Measurements from ENCODE around the gene CCR9. TPM values are rescaled to one million over a fixed set of nuclear protein-coding genes. Genes with fewer than 3 reads are reported as not detected.

The CCR9 gene
- total and polyA plus RNA-seq, 10 of the 15 experiments (the other 5 are each of a cell fraction or from before 2014, with no cell fraction given), result 0.05 to 3.9 (median 2.4) TPM

DNA sequence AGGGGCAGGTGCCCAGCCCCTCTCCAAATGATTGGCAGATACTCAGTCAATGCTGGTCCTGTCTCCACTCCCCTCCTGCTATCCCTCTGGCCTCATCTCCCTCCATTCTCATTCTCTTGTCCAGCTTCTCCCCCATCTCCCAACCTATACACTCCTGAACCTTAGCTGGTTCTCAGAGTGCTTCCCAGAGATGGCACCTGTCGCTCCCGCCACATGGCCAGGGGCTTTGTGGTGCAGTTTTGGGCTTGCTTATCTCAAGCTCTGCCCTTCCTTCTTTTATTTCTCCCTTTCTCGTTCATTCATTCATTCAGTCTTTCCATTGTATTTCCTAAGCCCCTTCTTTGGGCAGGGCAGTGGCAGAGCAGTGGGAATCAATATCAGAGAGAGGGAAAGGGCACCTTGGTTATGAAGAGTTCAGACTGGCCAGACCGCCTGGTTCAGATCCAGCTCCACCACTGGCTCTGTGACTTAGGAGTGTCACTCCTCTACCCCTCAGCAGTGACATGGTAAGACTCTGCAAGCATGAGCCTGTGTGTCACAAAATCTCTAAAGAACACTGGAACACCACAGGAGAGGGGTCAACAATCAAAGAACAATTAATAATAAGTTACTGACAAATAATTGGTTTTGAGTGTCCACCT is 36.7 kb downstream of the CCR9 start:
- Histone ChIP-seq H3K27me3 (replicated peaks in 1 of 2; ENCODE audit: control insufficient read depth in 2 of 2, insufficient read depth in 2 of 2, low read length in 1 of 2) (no peaks in the 10 kb centered on the region), H3K4me1 (ENCODE audit: control insufficient read depth, insufficient read depth, low read length) (no peaks in the 10 kb centered on the region), H2AFZ (ENCODE audit: control insufficient read depth, low read depth, low read length) (no peak overlapping the region), H3K36me3 (ENCODE audit: control insufficient read depth in 2 of 2, insufficient read depth in 2 of 2, low read length in 1 of 2) (peaks cover 6 to 9% of the 10 kb centered on the region in 2 experiments), H3K4me3 (no peak overlapping the region), H3K9ac (ENCODE audit: control insufficient read depth, insufficient read depth, low read length) (no peak overlapping the region), H3K79me2 (ENCODE audit: control insufficient read depth, insufficient read depth, low read length) (no peaks in the 10 kb centered on the region), H3K4me2 (ENCODE audit: control insufficient read depth, insufficient read depth) (no peak overlapping the region), H4K20me1 (ENCODE audit: control insufficient read depth, insufficient read depth) (no peaks in the 10 kb centered on the region), H3K27ac (ENCODE audit: control insufficient read depth, insufficient read depth) (no peak overlapping the region), H3K9me3 (replicated peaks; ENCODE audit: control insufficient read depth, insufficient read depth, low read length) (no peaks in the 10 kb centered on the region)
- CTCF ChIA-PET, result interaction anchor here (0.7 to 4.7 kb wide), 7 partner anchors 16 to 263 kb away, joined by 3 to 28 read pairs (median 4); no protein-coding TSS in a partner anchor
- POLR2A ChIA-PET, result no interaction called here
- SMC1A ChIA-PET (ENCODE audit: uncharacterized antibody, unreplicated experiment), result interaction anchor here (0.7 to 5.8 kb wide), 10 partner anchors 7 to 160 kb away, joined by 3 to 42 read pairs (median 6); partner anchors contain the start of gene LZTFL1
- in situ Hi-C loops (cut with MboI), result no loop called here
- no peak for DNase-seq (ENCODE audit: low read depth, low spot score)
- BruUV-seq (replicated peaks), result no TSS peak
- RAD21 ChIA-PET (ENCODE audit: unreplicated experiment), result interaction anchor here (0.9 to 4.9 kb wide), 3 partner anchors 12 to 58 kb away, joined by 3 to 27 read pairs (median 6); no protein-coding TSS in a partner anchor
- intact Hi-C loops (cut with micrococcal nuclease; ENCODE audit: unreplicated experiment), result no loop called here
- ATAC-seq, result no peak
- WGBS (ENCODE audit: insufficient coverage, insufficient replicate concordance, low lambda C conversion rate, missing lambda C conversion rate), result 83% methylated on average over 4 of the region's 4 CpGs
- TF ChIP-seq E2F4 (IDR thresholded peaks at IDR 0.05; ENCODE audit: low read depth, low read length) (no peak), BRCA1 (IDR thresholded peaks at IDR 0.05; ENCODE audit: low read depth, low read length) (no peak), POLR2AphosphoS5 (IDR thresholded peaks at IDR 0.05; ENCODE audit: low read length) (no peak)
- TF ChIP-seq, protein P1, sequence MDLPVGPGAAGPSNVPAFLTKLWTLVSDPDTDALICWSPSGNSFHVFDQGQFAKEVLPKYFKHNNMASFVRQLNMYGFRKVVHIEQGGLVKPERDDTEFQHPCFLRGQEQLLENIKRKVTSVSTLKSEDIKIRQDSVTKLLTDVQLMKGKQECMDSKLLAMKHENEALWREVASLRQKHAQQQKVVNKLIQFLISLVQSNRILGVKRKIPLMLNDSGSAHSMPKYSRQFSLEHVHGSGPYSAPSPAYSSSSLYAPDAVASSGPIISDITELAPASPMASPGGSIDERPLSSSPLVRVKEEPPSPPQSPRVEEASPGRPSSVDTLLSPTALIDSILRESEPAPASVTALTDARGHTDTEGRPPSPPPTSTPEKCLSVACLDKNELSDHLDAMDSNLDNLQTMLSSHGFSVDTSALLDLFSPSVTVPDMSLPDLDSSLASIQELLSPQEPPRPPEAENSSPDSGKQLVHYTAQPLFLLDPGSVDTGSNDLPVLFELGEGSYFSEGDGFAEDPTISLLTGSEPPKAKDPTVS (IDR thresholded peaks at IDR 0.05; ENCODE audit: low read depth, low read length), result no peak
- no peak for FAIRE-seq
